ENCODE data around the gene PGBD1. TPM values are rescaled to one million over a fixed set of nuclear protein-coding genes. Genes with fewer than 3 reads are reported as not detected.

The PGBD1 gene
- total RNA-seq, 1 experiment from 2014 or later = 3.6 TPM

- BruUV-seq (replicated peaks) = TSS peak; percentile 15
- Histone ChIP-seq H4K20me1 (ENCODE audit: insufficient read depth) (no peaks in the 10 kb centered on the region), H3K4me1 (replicated peaks; ENCODE audit: insufficient read depth) (no peaks in the 10 kb centered on the region), H3K79me2 (ENCODE audit: low read depth) (no peaks in the 10 kb centered on the region), H3K27me3 (ENCODE audit: insufficient read depth, low read depth) (no peaks in the 10 kb centered on the region), H2AFZ (no peak overlapping the region), H3K27ac (no peak overlapping the region), H3K36me3 (ENCODE audit: low read depth) (0 out of 2 replicates have a peak, but pooled peaks cover 8% of the 10 kb centered on the region), H3K4me3 (no peak overlapping the region), H3F3A (ENCODE audit: insufficient read depth, low read depth) (no peaks in the 10 kb centered on the region), H3K9me3 (ENCODE audit: insufficient read depth, low read depth) (peaks cover 15% of the 10 kb centered on the region), H3K4me2 (no peak overlapping the region), H3K9me2 (ENCODE audit: insufficient read depth) (no peaks in the 10 kb centered on the region)
- ChIA-PET POLR2A (ENCODE audit: unreplicated experiment) (no interaction called here), CTCF (no interaction called here)
- intact Hi-C loops (cut with micrococcal nuclease; ENCODE audit: unreplicated experiment) = no loop called here
- no peak for DNase-seq
- TF ChIP-seq CTCF (conservative IDR thresholded peaks at IDR 0.05) (no peak), EZH2 (IDR thresholded peaks at IDR 0.05; ENCODE audit: low read depth) (no peak)
These were observed 45.1 kb downstream of the PGBD1 start for GRCh38 chr6:28326371-28326948.

DNA sequence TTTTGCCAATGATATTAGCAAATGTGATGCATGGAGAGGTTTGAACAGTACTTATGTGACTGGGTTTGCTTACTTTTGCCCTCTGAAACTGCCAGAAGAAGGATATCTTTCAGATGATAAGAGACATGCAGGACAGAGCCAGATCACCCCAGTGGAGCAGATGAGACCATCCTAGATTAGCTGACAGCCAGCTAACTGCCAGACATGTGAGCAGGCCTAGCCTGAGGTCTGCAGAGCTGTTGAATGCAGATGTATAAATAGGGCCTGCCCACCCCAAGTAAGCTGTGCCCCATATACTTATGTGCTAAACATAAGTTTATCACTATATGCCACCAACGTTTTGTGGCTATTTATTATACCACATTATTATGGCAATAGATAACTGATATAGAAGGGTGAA lies 48.7 kb downstream of the PGBD1 start:
- BruUV-seq (replicated peaks) = no TSS peak
- ChIA-PET POLR2A (ENCODE audit: unreplicated experiment) (no interaction called here), CTCF (no interaction called here)
- Histone ChIP-seq H3K4me2 (no peak overlapping the region), H3K79me2 (ENCODE audit: low read depth) (no peaks in the 10 kb centered on the region), H3K27me3 (ENCODE audit: insufficient read depth, low read depth) (no peaks in the 10 kb centered on the region), H3K36me3 (ENCODE audit: low read depth) (0 out of 2 replicates have a peak, but pooled peaks cover 8% of the 10 kb centered on the region), H3K27ac (no peak overlapping the region), H3F3A (ENCODE audit: insufficient read depth, low read depth) (no peaks in the 10 kb centered on the region), H4K20me1 (ENCODE audit: insufficient read depth) (no peaks in the 10 kb centered on the region), H3K4me3 (no peak overlapping the region), H3K9me2 (ENCODE audit: insufficient read depth) (no peaks in the 10 kb centered on the region), H2AFZ (no peak overlapping the region), H3K4me1 (replicated peaks; ENCODE audit: insufficient read depth) (no peaks in the 10 kb centered on the region), H3K9me3 (ENCODE audit: insufficient read depth, low read depth) (peaks cover 15% of the 10 kb centered on the region)
- DNase-seq = no peak
- intact Hi-C loops (cut with micrococcal nuclease; ENCODE audit: unreplicated experiment) = no loop called here
- TF ChIP-seq EZH2 (IDR thresholded peaks at IDR 0.05; ENCODE audit: low read depth) = no peak
- no peak for TF ChIP-seq CTCF (conservative IDR thresholded peaks at IDR 0.05)

DNA sequence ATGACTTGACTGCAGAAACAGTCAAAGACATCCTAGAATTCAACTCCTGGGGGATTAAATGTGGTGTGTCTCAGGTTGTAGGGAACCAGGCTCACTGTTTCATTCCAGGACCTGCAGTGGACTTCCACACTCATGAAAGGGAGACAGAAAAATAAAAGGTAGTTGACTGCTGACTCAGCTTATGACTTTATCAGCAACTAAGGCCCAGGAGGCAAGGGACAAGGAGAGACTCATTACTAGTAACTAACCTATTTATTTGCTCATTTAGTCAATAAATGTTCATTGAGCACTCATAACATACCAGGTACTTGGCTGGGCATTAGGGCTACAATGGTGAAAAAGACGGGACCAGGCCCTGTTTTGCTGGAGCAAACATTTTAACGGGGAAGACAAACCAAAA lies 51.7 kb downstream of the PGBD1 start:
- H3K27me3 ChIP-seq (ENCODE audit: insufficient read depth, low read depth) = no peaks in the 10 kb centered on the region
- no peak for TF ChIP-seq CTCF (conservative IDR thresholded peaks at IDR 0.05)
- no peak for TF ChIP-seq EZH2 (IDR thresholded peaks at IDR 0.05; ENCODE audit: low read depth)
- no peak for DNase-seq
- BruUV-seq (replicated peaks) = no TSS peak
- POLR2A ChIA-PET (ENCODE audit: unreplicated experiment) = no interaction called here
- no peak overlapping the region for H3K4me2 ChIP-seq
- peaks cover 7% of the 10 kb centered on the region; the same call in 1 of the 2 replicates for H3K4me1 ChIP-seq (replicated peaks; ENCODE audit: insufficient read depth)
- H2AFZ ChIP-seq = no peak overlapping the region
- no peaks in the 10 kb centered on the region for H4K20me1 ChIP-seq (ENCODE audit: insufficient read depth)
- no peaks in the 10 kb centered on the region for H3K79me2 ChIP-seq (ENCODE audit: low read depth)
- H3K27ac ChIP-seq = no peak overlapping the region
- no peaks in the 10 kb centered on the region for H3K9me2 ChIP-seq (ENCODE audit: insufficient read depth)
- no peaks in the 10 kb centered on the region for H3K36me3 ChIP-seq (ENCODE audit: low read depth)
- CTCF ChIA-PET = no interaction called here
- H3K4me3 ChIP-seq = no peak overlapping the region
- H3F3A ChIP-seq (ENCODE audit: insufficient read depth, low read depth) = 0 out of 2 replicates have a peak, but pooled peaks cover 5% of the 10 kb centered on the region
- no peaks in the 10 kb centered on the region for H3K9me3 ChIP-seq (ENCODE audit: insufficient read depth, low read depth)
- intact Hi-C loops (cut with micrococcal nuclease; ENCODE audit: unreplicated experiment) = no loop called here

All from PC-9 (cell line).